Middle frontal gyrus (tissue), 1 donor: ENCODE results near the gene ARID4B.
"Not testable (repeated sequence)": the region's sequence is repeated elsewhere in the genome, so short reads cannot be mapped to it uniquely, and the experiment has no call there.

Source experiments
- DNase-seq: peaks from one replicate; pipeline ENCODE4 v3.0.0-alpha.2; 2015; ENCODE audit warnings: low spot score; ENCODE audit errors: extremely low spot score

ARID4B gene

DNA sequence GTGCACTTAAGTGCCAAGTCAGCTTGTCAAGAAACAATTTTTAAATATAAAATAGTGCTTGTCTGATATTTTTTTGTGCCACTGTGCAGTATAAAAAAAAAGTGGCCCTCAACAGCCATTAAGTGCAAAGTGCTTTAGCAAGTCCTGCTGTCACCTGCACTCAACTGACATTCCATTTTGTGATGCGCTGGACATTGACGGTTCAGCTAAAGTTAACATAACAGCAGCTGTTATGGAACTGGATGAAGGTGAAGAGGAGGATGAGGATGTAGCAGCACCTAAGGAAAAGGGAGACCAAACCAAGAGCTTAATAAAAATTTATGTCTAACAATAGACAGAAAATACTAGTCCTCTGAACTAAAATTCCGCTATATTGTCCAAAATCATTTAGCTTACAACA lies 159.6 kb downstream of the ARID4B start:
- DNase-seq = no peak

DNA sequence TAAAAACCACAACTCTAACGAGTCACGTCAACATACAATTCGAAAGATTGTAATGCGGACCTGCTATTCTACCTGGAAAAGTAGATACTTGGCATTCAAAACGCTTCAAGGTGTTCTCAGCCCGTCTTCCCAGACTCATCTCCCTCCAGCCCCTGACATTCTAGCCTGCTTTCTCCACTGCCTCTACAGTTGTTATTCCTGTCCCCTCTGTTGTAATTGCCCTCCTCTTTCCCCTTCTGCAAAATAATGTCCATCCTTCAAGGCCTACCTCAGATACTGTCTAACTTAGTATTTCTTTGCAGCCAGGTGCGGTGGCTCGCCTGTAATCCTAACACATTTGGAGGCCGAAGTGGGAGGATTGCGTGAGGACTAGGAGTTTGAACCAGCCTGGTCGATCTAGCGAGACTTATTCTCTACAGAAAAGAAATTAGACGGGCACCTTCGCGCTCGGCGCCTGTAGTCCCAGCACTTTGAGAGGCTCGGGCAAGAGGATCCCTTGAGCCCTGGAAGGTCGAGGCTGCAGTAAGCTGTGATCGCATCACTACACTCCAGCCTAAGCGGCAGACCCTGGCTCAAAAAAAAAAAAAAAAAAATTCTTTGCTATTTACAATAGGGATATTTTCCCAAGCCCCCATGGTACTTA lies 166.2 kb downstream of the ARID4B start:
- no peak for DNase-seq

- DNase-seq = peak; percentile 82
Observed at GRCh38 chr1:235160957-235161684, 166.9 kb downstream of the ARID4B start, which contains the start of gene RBM34. RBM34 (minus strand) TSS chr1:235161250; CDS start chr1:235161226, 24 bp downstream.

DNA sequence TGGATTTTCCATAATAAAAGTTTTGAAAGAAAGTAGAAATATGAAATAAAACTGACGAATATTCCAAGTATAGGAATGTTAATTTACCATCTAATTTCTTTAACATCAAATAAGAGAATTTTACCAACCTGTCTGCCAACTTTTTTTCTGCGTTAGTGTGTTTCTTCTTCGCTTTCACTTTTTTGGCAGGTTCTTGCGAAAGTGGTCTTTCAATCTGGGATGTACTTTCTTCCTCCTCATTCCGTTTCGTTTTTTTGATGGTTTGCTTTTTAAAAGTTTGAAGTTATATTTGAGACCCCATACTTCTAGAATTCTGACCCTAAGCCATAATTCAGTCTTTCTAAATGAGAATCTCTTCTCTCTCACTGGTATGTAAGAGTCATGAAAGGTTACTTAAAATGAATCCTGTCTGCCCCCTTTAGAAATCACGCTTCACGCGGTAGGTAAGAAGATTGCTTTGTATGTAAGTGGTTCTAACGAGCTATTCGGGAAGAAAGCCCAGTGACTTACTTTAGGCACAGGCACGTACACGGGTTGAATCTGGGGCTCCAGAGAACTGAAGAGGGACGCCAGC lies 167.5 kb downstream of the ARID4B start:
- no peak for DNase-seq

GRCh38 chr1:235159930-235160329 lies 168.0 kb downstream of the ARID4B start:
- not testable (repeated sequence) for DNase-seq

- not testable (repeated sequence) for DNase-seq
Observed at GRCh38 chr1:235159284-235159683, 168.7 kb downstream of the ARID4B start.

GRCh38 chr1:235158680-235159079 lies 169.3 kb downstream of the ARID4B start:
- no peak for DNase-seq

DNA sequence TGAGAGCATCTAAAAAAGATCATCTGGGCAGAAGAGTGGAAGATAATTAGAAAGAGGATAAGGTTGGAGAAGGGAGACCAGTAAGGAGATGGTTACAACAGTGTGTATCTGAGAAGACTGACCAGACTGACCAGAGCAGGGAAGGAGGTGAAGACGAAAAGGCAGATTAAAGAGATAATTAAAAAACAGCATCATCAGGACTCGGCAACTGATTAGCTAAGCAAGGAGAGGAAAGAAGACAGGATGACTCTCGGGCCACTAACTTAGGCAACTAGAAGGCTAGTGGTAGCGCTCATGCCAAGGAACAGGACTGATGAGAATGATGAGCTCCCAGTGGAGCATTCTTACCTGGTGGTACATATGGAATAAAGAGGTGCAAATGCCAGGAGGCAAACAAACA lies 170.8 kb downstream of the ARID4B start:
- no peak for DNase-seq

GRCh38 chr1:235156740-235157139 lies 171.2 kb downstream of the ARID4B start:
- DNase-seq = no peak

- DNase-seq = no peak
Observed at GRCh38 chr1:235156265-235156664, 171.7 kb downstream of the ARID4B start.

- no peak for DNase-seq
Observed at GRCh38 chr1:235152235-235152634, 175.7 kb downstream of the ARID4B start.

DNA sequence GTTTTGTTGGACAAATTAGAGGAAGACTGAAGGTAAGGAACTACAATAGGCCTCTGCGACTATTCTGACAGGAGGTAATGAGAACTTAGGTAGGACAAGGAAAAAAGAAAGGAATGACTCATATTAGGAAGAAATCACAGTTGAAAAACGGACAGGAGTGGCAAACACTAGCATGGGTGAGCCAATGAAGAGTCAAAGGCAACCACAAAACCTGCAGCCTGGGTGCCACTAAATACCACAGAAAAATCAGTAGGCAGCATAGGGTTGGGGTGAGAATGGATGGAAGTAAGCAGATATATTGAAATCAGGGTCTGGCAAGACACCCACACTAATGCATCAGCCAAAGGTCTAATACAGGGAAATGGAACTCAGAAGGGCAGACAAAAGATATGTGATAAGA lies 176.9 kb downstream of the ARID4B start:
- DNase-seq = no peak

DNA sequence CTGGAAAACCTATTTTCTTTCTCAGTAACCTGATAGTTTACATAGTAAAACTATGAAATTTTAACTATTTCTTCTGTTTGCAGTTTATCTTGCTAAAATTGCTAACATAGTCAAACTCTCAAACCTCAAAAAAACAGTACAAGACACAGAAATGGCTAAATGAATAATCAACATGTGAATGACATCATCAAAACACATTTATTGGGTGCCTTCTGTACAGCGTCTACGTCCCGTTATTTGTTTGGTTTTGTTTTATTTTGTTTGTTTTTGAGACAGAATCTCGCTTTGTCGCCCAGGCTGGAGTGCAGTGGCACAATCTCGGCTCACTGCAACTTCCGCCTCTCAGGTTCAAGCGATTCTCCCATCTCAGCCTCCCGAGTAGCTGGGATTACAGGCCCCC lies 178.2 kb downstream of the ARID4B start:
- no peak for DNase-seq

DNA sequence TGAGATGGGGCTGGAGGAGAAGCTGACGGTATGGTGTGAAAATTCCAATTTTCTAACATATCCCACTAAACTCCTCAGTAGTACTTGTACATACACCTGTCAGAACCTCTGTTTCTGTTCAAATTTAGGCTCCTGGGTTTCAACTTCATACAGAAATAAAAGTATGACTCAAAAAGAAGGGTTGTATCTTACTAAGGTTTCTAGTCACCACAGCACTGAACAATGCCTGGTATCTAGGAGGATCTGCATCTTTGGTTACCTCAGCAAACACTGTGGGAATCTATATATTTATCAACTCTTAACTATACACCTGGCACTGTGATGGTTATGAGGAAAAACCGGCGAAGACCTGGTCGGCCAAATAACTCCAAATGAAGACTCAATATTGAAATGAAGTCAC lies 180.7 kb downstream of the ARID4B start:
- no peak for DNase-seq

DNA sequence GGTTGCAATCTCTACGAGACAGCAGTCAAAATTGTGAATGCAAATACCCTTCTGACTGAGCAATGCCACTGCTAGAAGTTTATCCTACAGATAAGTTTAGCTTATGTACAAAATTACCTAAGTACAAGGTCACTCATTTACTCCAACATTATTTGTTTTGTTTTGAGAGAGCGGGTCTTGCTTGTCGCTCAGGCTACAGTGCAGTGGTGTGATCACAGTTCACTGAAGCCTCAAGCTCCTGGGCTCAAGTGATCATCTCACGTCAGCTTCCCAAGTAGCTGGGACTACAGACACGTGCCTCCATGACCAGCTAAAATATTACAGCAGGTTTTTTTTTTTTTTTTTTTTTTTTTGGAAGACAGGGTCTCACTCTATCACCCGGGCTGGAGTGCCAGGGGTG lies 182.3 kb downstream of the ARID4B start:
- DNase-seq = no peak

GRCh38 chr1:235142991-235143390 lies 185.0 kb downstream of the ARID4B start:
- DNase-seq = no peak

DNA sequence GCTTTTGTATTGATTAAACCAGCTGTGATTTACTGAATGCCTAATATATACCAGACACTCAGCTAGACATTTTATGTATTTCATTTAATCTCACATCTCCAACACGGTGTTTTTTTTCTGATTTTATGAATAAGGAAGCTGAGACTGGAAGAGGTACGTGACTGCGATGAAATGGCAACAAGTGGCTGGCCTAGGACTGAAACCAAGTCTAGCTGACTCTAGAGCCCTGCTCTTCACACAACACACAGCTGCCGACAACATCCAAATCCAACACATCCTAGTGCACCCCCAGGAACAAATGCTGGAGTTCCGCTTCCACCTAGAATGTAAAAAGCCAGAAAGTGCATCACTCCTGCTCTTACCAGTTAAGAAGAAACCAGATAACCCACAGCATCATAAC lies 188.7 kb downstream of the ARID4B start:
- no peak for DNase-seq

DNA sequence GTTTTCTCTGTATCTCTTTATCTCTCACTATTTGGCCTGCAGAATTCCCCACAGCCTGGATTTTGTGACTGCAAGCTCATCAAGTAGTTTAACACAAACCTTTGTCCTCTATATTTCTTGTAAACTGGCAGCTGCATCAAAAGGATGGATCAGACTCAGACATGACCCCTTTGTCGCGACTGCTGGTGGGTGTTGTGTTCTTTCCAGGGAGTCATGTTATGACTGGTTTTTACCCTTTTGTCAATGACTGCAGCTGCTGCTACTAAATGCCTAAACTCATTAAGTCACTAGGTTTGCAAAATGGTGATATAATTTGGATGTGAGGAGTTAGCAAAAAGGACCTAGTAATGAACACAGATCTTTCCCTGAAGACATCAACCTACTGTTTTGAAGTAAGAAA lies 189.2 kb downstream of the ARID4B start:
- no peak for DNase-seq

DNA sequence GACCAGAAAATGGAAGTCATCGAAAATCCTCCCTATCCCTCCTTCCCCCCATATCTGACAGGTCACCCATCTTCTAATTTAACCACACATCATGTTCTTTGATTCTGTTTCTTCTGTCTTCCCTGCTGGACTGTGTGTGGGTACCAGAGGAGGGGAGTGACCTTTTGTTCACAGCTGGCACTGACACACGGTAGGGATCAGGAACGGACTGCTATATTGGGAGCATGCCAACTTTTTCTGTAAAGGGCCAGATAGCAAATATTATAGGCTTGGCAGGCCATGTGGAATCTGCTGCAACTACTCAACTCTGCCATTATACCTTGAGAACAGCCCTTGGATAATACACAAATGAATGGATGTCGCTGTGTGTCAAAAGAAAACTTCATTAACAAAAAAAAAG lies 191.9 kb downstream of the ARID4B start:
- DNase-seq = no peak

DNA sequence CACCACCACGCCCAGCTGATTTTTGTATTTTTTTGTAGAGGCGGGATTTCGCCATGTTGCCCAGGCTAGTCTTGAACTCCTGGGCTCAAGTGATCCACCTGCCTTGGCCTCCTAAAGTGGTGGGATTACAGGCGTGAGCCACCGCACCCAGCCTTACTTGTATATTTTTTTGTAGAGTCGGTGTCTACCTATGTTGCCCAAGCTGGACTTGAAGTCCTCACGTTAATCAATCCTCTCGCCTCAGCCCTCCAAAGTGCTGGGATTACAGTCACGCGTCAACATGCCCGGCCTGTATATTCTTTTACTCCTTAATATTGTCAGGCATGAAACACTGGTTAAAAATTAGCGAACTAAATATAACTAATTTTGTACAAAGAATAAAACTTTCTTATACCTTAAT lies 193.8 kb downstream of the ARID4B start:
- no peak for DNase-seq

- no peak for DNase-seq
Observed at GRCh38 chr1:235133086-235133485, 194.9 kb downstream of the ARID4B start.

GRCh38 chr1:235131961-235132360 lies 196.0 kb downstream of the ARID4B start:
- DNase-seq = no peak
